GM13976 (cell line): ENCODE results near the gene RNF111.
"Not testable (repeated sequence)": the region's sequence is repeated elsewhere in the genome, so short reads cannot be mapped to it uniquely, and the experiment has no call there.

ENCODE experiments used
- DNase-seq: peaks from one replicate; pipeline ENCODE4 v3.0.0; 2012; ENCODE audit warnings: low spot score
- CTCF ChIP-seq: IDR thresholded peaks from 2 replicates; pipeline ENCODE4 v1.5.1; 2012; ENCODE audit warnings: borderline replicate concordance, mild to moderate bottlenecking; ENCODE audit not compliant: insufficient read depth; ENCODE audit errors: extremely low read depth, missing control alignments, control extremely low read depth
- in situ Hi-C: fragments of 300-500 bp; cut with MboI; formaldehyde crosslinking; loops from one replicate; pipeline ENCODE4 v1.12.0; 2022; ENCODE audit warnings: low sequenced_read_pairs, mixed read lengths, inconsistent platforms; ENCODE audit not compliant: unreplicated experiment

RNF111 gene

GRCh38 chr15:59133929-59134427, 146.5 kb downstream of the RNF111 start:
- in situ Hi-C loops = loop anchor here (25.0 kb wide), 1 partner anchor 897 kb away; no protein-coding TSS in a partner anchor
- DNase-seq = no peak
- TF ChIP-seq CTCF = no peak

- in situ Hi-C loops = loop anchor here (25.0 kb wide), 1 partner anchor 900 kb away; no protein-coding TSS in a partner anchor
- TF ChIP-seq CTCF = no peak
- DNase-seq = peak; percentile 53
These were observed 150.1 kb downstream of the RNF111 start for GRCh38 chr15:59137566-59137965.

- DNase-seq = peak; percentile 84
- peak; percentile 46 for TF ChIP-seq CTCF
- in situ Hi-C loops = loop anchor here (25.0 kb wide), 1 partner anchor 901 kb away; no protein-coding TSS in a partner anchor
These were observed 150.8 kb downstream of the RNF111 start for GRCh38 chr15:59138243-59138642.

GRCh38 chr15:59140422-59141226, 153.2 kb downstream of the RNF111 start:
- in situ Hi-C loops = loop anchor here (25.0 kb wide), 1 partner anchor 903 kb away; no protein-coding TSS in a partner anchor
- TF ChIP-seq CTCF = no peak
- DNase-seq = peak; percentile 55

- TF ChIP-seq CTCF = no peak
- in situ Hi-C loops = loop anchor here (25.0 kb wide), 1 partner anchor 906 kb away; no protein-coding TSS in a partner anchor
- DNase-seq = no peak
These were observed 155.8 kb downstream of the RNF111 start for GRCh38 chr15:59143281-59143680.

- in situ Hi-C loops = loop anchor here (25.0 kb wide), 1 partner anchor 907 kb away; no protein-coding TSS in a partner anchor
- not testable (repeated sequence) for DNase-seq
These were observed 157.1 kb downstream of the RNF111 start for GRCh38 chr15:59144594-59144993.
